GM19395 (cell line): ENCODE data around the gene TPD52L1.
"Not testable (repeated sequence)": the region's sequence is repeated elsewhere in the genome, so short reads cannot be mapped to it uniquely, and the experiment has no call there.

ENCODE experiments used
- ATAC-seq: cut with Tn5 transposase; IDR thresholded peaks from one replicate; pipeline ENCODE4 v1.9.1; 2021; ENCODE audit warnings: mild to moderate bottlenecking, moderate library complexity; ENCODE audit not compliant: unreplicated experiment

Gene TPD52L1, protein sequence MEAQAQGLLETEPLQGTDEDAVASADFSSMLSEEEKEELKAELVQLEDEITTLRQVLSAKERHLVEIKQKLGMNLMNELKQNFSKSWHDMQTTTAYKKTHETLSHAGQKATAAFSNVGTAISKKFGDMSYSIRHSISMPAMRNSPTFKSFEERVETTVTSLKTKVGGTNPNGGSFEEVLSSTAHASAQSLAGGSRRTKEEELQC

DNA sequence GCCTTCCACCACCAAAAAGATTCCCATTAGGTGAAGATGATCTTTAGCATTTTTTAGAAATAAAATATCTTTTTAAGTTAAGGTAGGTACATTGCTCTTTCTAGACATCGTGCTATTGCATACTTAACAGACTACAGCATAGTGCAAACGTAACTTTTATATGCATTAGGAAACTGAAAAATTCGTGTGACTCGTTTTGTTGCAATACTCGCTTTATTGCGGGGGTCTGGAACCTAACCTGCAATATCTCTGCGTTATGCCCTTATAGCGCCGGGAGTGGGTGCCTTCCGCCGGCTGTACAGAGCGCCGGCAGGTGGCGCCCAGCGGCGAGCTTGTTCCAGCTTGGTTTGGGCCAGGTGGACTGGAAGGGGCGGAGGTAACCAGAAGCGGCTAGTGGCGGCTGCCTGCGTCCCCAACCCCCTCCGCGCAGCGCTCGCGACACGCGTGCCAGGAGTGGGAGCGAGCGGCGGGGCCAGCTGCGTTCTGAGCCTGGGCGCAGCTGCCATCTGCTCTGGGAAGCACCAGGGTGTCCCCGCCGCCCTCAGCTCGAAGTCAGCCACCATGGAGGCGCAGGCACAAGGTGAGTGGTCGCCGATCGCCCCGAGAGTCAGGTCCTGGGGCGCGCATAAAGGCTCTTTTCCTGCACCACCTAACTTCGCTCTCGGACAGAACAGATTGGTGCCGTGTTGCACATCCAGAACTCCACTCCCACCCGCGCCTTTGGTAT is at the start of gene TPD52L1:
Gene TPD52L1 (plus strand): TSS at position 383 of the 727 bp plus-strand sequence. CDS start 179 bp downstream, at position 562.
- peak; percentile 96 for ATAC-seq

- ATAC-seq: no peak
Measured at GRCh38 chr6:125104425-125104824, 49.1 kb upstream of the TPD52L1 start.

GRCh38 chr6:125107048-125107447 is 46.5 kb upstream of the TPD52L1 start:
- ATAC-seq: no peak

DNA sequence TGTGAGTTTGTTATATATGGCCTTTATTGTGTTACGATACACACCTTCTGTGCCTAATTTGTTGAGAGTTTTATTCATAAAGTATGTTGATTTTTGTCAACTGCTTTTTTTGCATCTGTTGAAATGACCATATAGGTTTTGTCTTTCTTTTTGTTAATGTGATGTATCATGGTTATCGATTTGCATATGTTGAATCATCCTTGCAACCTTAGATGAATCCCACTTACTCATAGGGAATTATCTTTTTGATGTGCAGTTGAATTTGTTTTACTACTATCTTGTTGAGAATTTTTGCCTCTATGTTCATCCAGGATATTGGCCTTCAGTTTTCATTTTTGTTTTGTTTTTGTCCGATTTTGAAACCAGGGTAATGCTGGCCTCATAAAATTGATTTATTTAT is 45.7 kb upstream of the TPD52L1 start:
- no peak for ATAC-seq

DNA sequence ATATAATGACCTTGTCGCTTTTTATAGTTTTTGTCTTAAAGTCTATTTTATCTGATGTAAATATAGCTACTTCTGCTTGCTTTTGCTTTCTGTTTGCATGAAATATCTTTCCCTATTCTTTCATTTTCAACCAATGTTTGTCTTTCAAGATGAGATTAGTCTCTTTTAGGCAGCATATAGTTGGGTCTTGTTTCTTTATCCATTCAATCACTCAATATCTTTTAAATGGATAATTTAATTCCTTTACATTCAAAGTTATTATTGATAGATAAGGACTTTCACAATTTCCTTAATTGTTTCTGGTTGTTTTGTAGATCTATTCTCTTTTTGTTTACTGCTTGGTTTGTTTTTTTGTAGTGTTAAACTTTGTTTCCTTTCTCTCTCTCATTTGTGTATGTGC is 43.5 kb upstream of the TPD52L1 start:
- ATAC-seq: no peak

DNA sequence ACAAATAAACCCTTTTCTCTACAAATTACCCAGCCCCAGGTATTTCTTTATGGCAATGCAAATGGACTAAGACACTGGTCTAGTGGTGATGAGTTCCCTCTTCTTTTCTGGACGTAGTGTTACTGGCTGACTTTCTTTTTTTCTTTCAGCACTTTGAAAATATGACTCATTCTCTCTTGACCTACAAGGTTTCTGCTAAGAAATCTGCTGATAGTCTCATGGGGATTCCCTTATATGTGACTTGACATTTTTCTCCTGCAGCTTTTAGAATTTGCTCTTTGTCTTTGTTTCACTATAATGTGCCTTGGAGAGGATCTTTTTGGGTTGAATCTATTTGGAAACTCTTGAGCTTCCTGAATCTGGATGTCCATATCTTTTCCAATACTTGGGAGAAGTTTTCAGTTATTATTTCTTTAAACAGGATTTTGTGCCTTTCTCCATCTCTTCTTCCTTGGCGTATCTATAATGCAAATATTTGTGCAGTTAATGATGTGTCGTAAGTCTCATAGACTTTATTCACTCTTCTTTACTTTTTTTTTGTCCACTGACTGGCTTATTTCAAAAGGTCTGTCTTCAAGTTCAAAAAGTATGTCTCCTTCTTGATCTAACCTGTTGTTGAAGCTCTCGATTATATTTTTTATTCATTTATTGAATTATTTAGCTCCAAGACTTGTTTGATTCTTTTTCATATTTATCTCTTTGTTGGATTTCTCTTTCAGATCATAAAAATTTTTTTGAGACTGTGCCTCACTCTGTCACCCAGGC is 42.2 kb upstream of the TPD52L1 start:
- ATAC-seq: no peak

- no peak for ATAC-seq
Measured at GRCh38 chr6:125112934-125113333, 40.6 kb upstream of the TPD52L1 start.

DNA sequence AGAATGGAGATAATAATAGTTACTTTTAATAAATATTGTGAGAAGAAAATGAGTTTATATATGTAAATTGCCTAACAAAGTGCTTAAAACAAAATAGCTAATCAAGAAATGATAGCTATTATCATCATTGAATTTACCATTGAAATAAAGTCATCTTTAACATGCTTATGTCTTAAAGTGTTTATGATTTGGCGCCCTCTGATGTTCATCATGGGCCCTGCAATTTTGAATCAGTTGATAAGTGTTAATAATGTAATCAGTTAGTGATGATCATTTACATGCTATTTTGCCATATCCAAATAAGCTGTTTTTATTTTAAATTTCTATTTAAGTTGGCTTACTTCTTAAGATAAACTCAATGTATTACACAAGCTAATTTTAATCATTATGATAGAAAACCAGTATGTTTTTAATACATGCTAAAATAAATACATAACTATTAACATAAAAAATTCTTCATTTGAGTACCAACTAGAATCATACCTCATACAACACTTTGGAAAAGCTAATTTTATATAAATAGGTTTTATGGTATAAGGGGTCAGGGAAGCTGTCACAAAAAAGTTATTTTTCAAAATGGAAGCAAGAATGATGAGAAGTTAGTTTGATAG is 39.2 kb upstream of the TPD52L1 start:
- ATAC-seq: no peak

- ATAC-seq: no peak
Measured at GRCh38 chr6:125116170-125116569, 37.4 kb upstream of the TPD52L1 start.

DNA sequence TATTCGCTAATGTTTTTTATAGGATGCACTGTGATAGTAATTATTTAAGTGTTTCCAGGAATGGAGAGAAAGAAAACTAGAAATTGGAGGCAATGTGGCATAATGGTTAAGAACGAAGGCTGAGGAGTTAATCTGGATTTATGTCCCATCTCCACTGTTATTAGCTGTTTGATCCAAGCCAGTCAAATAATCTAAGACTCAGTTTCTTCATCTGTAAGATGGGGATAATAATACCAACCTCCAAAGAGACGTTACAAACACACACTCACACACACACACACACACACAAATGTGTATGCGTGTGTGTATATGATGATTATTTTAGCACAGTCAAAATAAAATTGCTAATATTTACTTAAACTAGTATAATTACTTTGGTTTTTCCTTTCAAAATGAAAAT is 36.9 kb upstream of the TPD52L1 start:
- ATAC-seq: no peak

GRCh38 chr6:125117818-125118217 is 35.8 kb upstream of the TPD52L1 start:
- ATAC-seq: no peak

GRCh38 chr6:125120054-125120590 is 33.5 kb upstream of the TPD52L1 start:
- ATAC-seq: no peak

DNA sequence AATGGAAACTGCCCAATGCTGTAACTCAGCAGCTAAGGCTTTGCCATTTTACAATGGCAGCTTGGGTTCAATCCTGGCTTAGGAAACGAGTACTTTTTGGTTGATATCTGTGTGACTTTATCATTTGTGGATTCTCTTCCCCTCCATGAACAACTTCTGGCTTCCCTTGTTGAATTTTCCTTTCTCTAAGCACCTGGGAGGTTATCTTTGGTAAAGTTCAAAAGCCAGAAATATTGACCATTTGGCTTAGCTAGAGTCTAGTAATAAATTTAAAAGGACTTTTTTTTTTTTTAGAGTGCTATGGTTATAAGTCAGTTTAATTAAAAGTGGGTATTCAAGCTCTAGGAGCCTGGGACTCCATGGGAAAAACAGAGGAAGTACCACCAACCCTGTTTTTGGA is 31.7 kb upstream of the TPD52L1 start:
- ATAC-seq: no peak

- no peak for ATAC-seq
Measured at GRCh38 chr6:125123051-125123450, 30.5 kb upstream of the TPD52L1 start.

DNA sequence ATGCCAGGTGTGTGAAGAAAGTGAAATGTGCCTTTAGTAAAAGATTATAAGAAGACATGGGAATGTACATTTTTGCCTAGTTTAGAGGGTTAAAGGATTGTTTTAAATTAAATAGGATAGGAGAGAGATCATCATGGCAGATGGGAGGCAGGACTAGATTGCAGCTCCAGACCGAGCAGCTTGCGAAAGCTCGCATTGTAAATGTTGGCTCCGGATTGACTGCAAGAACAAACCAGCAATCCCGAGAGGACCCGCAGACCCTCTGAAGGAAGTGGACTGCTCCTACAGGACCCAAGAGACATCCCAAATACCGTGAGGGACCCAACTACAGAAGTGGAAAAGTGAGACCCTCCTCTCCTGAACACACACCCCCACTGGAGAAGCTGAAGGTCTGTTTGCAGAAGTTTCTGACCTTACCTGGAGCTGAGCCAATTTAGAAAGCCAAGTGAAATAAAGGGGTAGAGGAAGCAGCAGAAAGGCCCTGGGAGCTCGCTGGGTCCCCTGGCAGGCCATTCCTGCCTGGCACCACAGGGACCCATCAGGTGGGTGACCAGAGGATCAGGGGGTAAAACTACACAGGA is 30.0 kb upstream of the TPD52L1 start:
- no peak for ATAC-seq

GRCh38 chr6:125124049-125124669 is 29.4 kb upstream of the TPD52L1 start:
- no peak for ATAC-seq

DNA sequence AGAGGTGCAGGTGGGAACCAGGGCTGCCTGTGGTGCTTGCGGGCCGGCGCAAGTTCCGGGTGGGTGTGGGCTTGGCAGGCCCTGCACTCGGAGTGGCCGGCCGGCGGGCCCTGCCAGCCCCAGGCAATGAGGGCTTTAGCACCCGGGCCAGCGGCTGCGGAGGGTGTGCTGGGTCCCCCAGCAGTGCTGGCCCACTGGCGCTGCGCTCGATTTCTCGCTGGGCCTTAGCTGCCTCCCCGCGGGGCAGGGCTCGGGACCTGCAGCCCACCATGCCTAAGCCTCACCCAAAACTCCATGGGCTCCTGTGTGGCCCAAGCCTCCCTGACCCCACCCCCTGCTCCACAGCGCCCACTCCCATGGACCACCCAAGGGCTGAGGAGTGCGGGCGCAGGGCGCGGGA is 27.7 kb upstream of the TPD52L1 start:
- not testable (repeated sequence) for ATAC-seq

GRCh38 chr6:125129354-125129753 is 24.2 kb upstream of the TPD52L1 start:
- no peak for ATAC-seq

GRCh38 chr6:125132058-125132457 is 21.5 kb upstream of the TPD52L1 start:
- no peak for ATAC-seq

DNA sequence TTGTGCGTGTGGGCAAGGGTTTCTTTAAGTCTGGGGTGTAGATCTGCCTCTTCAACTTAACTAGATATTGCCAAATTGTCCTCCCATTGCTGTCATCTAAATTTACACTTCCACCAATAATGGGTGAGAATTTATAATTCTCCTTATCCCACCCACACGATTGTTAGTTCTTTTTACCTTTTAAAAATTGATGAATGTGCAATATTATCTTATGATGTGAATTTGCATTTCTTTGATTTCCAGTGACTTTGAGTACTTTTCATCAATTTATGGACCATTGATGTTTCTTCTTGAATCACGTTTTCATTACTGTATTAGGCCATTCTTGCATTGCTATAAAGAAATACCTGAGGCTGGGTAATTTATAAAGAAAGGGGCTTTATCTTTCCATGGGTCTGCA is 17.2 kb upstream of the TPD52L1 start:
- ATAC-seq: no peak
